ENCODE data around the gene NFATC3.

DNA sequence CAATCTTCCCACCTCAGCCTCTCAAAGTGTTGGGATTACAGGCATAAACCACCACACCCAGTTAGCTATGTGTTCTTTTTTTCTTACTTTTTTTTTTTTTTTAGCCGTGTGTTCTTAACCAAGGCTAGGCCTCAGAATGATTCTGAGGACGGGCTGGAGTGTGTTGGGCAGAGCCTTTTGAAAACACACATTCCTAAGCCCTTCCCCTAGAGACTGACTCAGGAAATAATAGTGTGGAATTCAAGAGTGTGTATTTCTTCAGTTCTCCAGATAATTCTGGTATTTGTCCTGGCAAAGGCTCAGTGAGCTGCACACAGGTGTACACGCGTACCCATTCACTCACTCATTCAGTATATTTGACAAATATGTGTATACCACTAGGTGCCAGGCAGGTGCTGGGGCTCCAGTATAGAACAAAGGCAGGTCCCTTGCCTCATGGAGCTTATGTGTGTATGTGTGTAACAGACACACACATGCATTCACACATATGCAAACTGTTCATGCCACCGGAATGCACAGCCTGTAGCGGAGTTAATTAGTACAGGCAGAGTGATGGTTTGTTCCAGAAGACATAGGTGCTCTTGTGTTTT, 19.4 kb upstream of the NFATC3 start:
- TF ChIP-seq POLR2A (IDR thresholded peaks at IDR 0.05) (no peak), CTCF (IDR thresholded peaks at IDR 0.05 in 8 of 11, conservative IDR thresholded peaks at IDR 0.05 in 3 of 11) (no peak), POLR2AphosphoS5 (IDR thresholded peaks at IDR 0.05) (no peak)

All from spleen (tissue), 7 donors.